ENCODE results near the gene NPSR1. TPM values are rescaled to one million over a fixed set of nuclear protein-coding genes. Genes with fewer than 3 reads are reported as not detected.

Gene NPSR1
- total and polyA plus RNA-seq, 8 donors: not detected

- ATAC-seq (no peak), DNase-seq (no peak), FAIRE-seq (no peak)
- intact Hi-C loops (cut with DNase I): no loop called here
- no peaks in the 10 kb centered on the region for H3K27me3 ChIP-seq
- no peaks in the 10 kb centered on the region for H3K9me3 ChIP-seq
- H3K27ac ChIP-seq: peak overlapping the region in 2 of 4 donors; percentile 41 to 59
- no peak for TF ChIP-seq CTCF (IDR thresholded peaks at IDR 0.05)
- H3K36me3 ChIP-seq: no peaks in the 10 kb centered on the region
- H3K4me1 ChIP-seq: peaks cover 4 to 16% (median 10%) of the 10 kb centered on the region in 3 donors
- H3K4me3 ChIP-seq: no peak overlapping the region
- WGBS, 2 donors: 45 to 47% methylated on average over 3 of the region's 3 CpGs
Measured at GRCh38 chr7:34752929-34753328, 94.9 kb downstream of the NPSR1 start.

GRCh38 chr7:34755008-34755407 is 97.0 kb downstream of the NPSR1 start:
- Histone ChIP-seq H3K27me3 (no peaks in the 10 kb centered on the region), H3K9me3 (no peaks in the 10 kb centered on the region), H3K4me1 (peaks cover 0 to 6% (median 3%) of the 10 kb centered on the region in 3 donors), H3K4me3 (no peak overlapping the region), H3K36me3 (no peaks in the 10 kb centered on the region), H3K27ac (no peak overlapping the region)
- intact Hi-C loops (cut with DNase I): no loop called here
- no peak for DNase-seq
- no peak for FAIRE-seq
- TF ChIP-seq CTCF (IDR thresholded peaks at IDR 0.05): no peak
- ATAC-seq: no peak
- 59 to 73% methylated on average over 2 of the region's 2 CpGs for WGBS, 2 donors

GRCh38 chr7:34756025-34756437 is 98.0 kb downstream of the NPSR1 start:
- Histone ChIP-seq H3K4me3 (no peak overlapping the region), H3K27ac (peak overlapping the region in 1 of 4 donors; percentile 9), H3K9me3 (no peaks in the 10 kb centered on the region), H3K4me1 (peaks cover 0 to 6% (median 3%) of the 10 kb centered on the region in 3 donors), H3K36me3 (no peaks in the 10 kb centered on the region), H3K27me3 (no peaks in the 10 kb centered on the region)
- intact Hi-C loops (cut with DNase I): no loop called here
- FAIRE-seq (no peak), DNase-seq (peak in 2 of 6 donors; percentile 17 to 34), ATAC-seq (peak; percentile 33 to 77 (median 59))
- TF ChIP-seq CTCF (IDR thresholded peaks at IDR 0.05): no peak
- 31 to 33% methylated on average over 4 of the region's 4 CpGs for WGBS, 2 donors

GRCh38 chr7:34756691-34757090 is 98.7 kb downstream of the NPSR1 start:
- no peak for ATAC-seq
- H3K27ac ChIP-seq: peak overlapping the region in 1 of 4 donors; percentile 9
- no peaks in the 10 kb centered on the region for H3K36me3 ChIP-seq
- no peak for DNase-seq
- H3K9me3 ChIP-seq: no peaks in the 10 kb centered on the region
- no peak for FAIRE-seq
- H3K27me3 ChIP-seq: no peaks in the 10 kb centered on the region
- H3K4me1 ChIP-seq: peaks cover 0 to 6% (median 3%) of the 10 kb centered on the region in 3 donors
- intact Hi-C loops (cut with DNase I): no loop called here
- WGBS, 2 donors: 86 to 90% methylated on average over 5 of the region's 5 CpGs
- TF ChIP-seq CTCF (IDR thresholded peaks at IDR 0.05): no peak
- H3K4me3 ChIP-seq: no peak overlapping the region

GRCh38 chr7:34757570-34758110 is 99.6 kb downstream of the NPSR1 start:
- Histone ChIP-seq H3K27me3 (no peaks in the 10 kb centered on the region), H3K27ac (no peak overlapping the region), H3K4me1 (peaks cover 0 to 3% (median 3%) of the 10 kb centered on the region in 3 donors), H3K4me3 (no peak overlapping the region), H3K36me3 (no peaks in the 10 kb centered on the region), H3K9me3 (no peaks in the 10 kb centered on the region)
- DNase-seq: no peak
- WGBS, 2 donors: 64 to 79% methylated on average over 5 of the region's 5 CpGs
- no peak for FAIRE-seq
- no peak for ATAC-seq
- TF ChIP-seq CTCF (IDR thresholded peaks at IDR 0.05): no peak
- intact Hi-C loops (cut with DNase I): no loop called here
